Cardiac fibroblast (primary cell): Measurements from ENCODE around the gene TNK1.

Source experiments
- DNase-seq, 2 donors: peaks; one replicate each; pipeline versions ENCODE4 v3.0.0 to v3.0.0-alpha.2; 2010; ENCODE audit warnings: low read depth in 2 of 2
- H3K4me3 ChIP-seq, 2 donors: replicated peaks in 1 of 2; 1 replicate in 1 of 2; 2 replicates in 1 of 2; pipeline ENCODE4 v1.5.1; 2011; ENCODE audit warnings: low read depth in 2 of 2, low read length in 2 of 2, mild to moderate bottlenecking in 2 of 2, moderate library complexity in 1 of 2
- TF ChIP-seq, protein P1 (sequence below): IDR thresholded peaks from one replicate; pipeline ENCODE4 v1.5.1; 2011; ENCODE audit warnings: low read depth, mild to moderate bottlenecking, low read length, inconsistent platforms

The TNK1 gene

GRCh38 chr17:7351665-7352502 is 29.0 kb upstream of the TNK1 start, which contains the start of gene KCTD11:
Gene KCTD11 (plus strand): TSS chr17:7352162.
- TF ChIP-seq, protein P1, sequence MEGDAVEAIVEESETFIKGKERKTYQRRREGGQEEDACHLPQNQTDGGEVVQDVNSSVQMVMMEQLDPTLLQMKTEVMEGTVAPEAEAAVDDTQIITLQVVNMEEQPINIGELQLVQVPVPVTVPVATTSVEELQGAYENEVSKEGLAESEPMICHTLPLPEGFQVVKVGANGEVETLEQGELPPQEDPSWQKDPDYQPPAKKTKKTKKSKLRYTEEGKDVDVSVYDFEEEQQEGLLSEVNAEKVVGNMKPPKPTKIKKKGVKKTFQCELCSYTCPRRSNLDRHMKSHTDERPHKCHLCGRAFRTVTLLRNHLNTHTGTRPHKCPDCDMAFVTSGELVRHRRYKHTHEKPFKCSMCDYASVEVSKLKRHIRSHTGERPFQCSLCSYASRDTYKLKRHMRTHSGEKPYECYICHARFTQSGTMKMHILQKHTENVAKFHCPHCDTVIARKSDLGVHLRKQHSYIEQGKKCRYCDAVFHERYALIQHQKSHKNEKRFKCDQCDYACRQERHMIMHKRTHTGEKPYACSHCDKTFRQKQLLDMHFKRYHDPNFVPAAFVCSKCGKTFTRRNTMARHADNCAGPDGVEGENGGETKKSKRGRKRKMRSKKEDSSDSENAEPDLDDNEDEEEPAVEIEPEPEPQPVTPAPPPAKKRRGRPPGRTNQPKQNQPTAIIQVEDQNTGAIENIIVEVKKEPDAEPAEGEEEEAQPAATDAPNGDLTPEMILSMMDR: peak; percentile 58
- peak; percentile 92 to 95 for DNase-seq
- peak within 1 kb of the TSS; percentile 88 to 94 for H3K4me3 ChIP-seq

DNA sequence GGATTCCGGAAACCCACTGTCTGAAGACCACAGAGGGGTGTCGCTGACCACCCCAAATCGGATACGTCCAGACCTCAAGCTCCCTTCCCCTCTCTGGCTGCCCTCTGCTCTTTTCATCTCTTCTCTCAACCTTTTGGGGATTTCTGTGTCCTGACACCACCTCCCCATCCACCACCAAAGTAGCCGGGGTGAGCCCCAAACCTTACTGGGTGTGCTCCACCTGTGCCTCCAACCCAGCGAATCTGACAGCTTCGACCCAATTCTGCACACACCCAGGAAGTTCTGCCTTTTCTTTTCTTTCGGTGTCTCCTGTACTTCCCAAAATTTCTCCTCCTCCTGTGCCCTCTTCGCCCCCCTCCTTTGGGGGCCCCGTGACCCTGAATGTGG is 28.4 kb upstream of the TNK1 start:
- peak overlapping the region; percentile 88 to 94 for H3K4me3 ChIP-seq
- TF ChIP-seq, protein P1: no peak
- no peak for DNase-seq

DNA sequence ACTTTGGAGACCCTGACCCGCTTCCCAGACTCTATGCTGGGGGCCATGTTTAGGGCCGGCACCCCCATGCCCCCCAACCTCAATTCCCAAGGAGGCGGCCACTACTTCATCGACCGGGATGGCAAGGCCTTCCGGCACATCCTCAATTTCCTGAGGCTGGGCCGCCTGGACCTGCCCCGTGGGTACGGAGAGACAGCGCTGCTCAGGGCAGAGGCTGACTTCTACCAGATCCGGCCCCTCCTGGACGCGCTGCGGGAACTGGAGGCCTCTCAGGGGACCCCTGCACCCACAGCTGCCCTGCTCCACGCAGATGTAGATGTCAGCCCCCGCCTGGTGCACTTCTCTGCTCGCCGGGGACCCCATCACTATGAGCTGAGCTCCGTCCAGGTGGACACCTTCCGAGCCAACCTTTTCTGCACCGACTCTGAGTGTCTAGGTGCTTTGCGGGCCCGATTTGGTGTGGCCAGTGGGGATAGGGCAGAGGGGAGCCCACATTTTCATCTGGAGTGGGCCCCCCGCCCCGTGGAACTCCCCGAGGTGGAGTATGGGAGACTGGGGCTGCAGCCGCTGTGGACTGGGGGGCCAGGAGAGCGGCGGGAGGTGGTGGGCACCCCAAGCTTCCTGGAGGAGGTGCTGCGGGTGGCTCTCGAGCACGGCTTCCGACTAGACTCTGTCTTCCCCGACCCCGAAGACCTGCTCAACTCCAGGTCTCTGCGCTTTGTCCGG is 27.8 kb upstream of the TNK1 start:
- H3K4me3 ChIP-seq: peak overlapping the region; percentile 88 to 94
- TF ChIP-seq, protein P1: no peak
- DNase-seq: no peak

GRCh38 chr17:7354262-7354843 is 26.5 kb upstream of the TNK1 start:
- DNase-seq: peak; percentile 46 to 71
- peak overlapping the region in 1 of 2 donors; percentile 94 for H3K4me3 ChIP-seq
- TF ChIP-seq, protein P1: no peak

DNA sequence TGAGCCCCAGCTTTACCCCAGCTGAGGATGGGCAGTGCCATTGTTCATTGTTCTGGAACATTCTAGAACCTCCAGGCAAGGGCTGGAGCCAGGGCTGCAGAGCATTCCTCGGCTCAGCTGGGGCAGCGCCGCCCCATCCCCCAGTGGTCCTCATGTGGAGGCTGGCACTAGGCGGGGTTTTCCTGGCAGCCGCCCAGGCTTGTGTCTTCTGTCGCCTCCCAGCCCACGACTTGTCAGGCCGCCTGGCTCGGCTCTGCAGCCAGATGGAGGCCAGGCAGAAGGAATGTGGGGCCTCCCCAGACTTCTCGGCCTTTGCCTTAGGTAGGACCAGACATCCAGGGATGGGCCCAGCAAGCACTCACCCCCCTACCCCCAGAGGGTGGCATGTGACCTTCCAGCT is 25.8 kb upstream of the TNK1 start, which contains the start of gene TMEM95:
Gene TMEM95 (plus strand): TSS at position 104 of the 400 bp plus-strand sequence. CDS start 49 bp downstream, at position 153.
- DNase-seq: peak in 1 of 2 donors; percentile 44
- TF ChIP-seq, protein P1: no peak
- peak within 1 kb of the TSS in 1 of 2 donors; percentile 94 for H3K4me3 ChIP-seq

DNA sequence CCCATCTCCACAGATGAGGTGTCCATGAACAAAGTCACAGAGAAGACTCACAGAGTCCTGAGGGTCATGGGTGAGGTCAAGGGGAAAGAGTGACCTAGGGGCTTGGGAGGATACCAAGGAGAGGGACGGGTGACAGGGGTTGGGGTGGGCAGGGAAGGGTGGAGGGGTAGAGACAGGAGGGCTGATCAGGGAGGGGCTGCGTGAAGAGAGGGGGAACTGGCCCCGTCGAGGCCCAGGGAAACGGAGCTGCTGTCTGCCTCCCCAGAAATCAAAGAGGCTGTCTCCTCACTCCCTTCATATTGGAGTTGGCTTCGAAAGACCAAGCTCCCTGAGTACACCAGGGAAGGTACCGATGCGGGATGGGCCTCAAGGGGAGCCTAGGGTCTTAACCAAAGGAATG is 25.3 kb upstream of the TNK1 start:
- H3K4me3 ChIP-seq: no peak overlapping the region
- TF ChIP-seq, protein P1: no peak
- DNase-seq: no peak
